ENCODE results near the gene GTPBP6.

DNA sequence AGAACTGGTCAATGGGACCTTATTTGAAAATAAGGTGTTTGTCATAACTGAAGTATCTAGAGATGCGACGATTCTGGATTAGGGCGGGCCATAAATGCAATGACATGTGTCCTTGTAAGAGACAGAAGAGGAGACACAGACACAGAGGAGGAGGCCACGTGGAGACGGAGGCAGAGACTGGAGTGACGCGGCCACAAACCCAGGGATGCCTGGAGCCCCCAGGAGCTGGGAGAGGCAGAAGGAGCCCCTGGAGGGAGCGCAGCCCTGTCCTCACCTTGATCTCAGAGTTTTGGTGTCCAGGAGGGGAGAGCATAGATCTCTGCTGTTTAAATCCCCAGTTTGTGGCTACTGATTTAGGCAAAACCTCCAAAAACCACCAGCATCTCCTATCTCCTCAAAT lies 5.0 kb downstream of the GTPBP6 start:
- TF ChIP-seq, protein P1, sequence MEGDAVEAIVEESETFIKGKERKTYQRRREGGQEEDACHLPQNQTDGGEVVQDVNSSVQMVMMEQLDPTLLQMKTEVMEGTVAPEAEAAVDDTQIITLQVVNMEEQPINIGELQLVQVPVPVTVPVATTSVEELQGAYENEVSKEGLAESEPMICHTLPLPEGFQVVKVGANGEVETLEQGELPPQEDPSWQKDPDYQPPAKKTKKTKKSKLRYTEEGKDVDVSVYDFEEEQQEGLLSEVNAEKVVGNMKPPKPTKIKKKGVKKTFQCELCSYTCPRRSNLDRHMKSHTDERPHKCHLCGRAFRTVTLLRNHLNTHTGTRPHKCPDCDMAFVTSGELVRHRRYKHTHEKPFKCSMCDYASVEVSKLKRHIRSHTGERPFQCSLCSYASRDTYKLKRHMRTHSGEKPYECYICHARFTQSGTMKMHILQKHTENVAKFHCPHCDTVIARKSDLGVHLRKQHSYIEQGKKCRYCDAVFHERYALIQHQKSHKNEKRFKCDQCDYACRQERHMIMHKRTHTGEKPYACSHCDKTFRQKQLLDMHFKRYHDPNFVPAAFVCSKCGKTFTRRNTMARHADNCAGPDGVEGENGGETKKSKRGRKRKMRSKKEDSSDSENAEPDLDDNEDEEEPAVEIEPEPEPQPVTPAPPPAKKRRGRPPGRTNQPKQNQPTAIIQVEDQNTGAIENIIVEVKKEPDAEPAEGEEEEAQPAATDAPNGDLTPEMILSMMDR (IDR thresholded peaks at IDR 0.05), result no peak
- TF ChIP-seq POLR2A (IDR thresholded peaks at IDR 0.05) (no peak), EP300 (IDR thresholded peaks at IDR 0.05) (no peak)
